Dedifferentiated amniotic fluid mesenchymal stem cell (primary cell): Measurements from ENCODE around the gene CD8A.
"Not testable (repeated sequence)": the region's sequence is repeated elsewhere in the genome, so short reads cannot be mapped to it uniquely, and the experiment has no call there.

Source experiments
- DNase-seq: peaks from one replicate; pipeline ENCODE4 v3.0.0-alpha.2; 2016; ENCODE audit errors: extremely low spot score

CD8A gene

GRCh38 chr2:86776532-86776931 is 14.2 kb downstream of the CD8A start:
- DNase-seq = no peak

GRCh38 chr2:86775338-86775737 is 15.4 kb downstream of the CD8A start:
- DNase-seq = no peak

- DNase-seq = no peak
These were observed 15.9 kb downstream of the CD8A start for GRCh38 chr2:86774862-86775261.

GRCh38 chr2:86772611-86773010 is 18.1 kb downstream of the CD8A start:
- no peak for DNase-seq

GRCh38 chr2:86770816-86771301 is 19.9 kb downstream of the CD8A start:
- no peak for DNase-seq

GRCh38 chr2:86769838-86770237 is 20.9 kb downstream of the CD8A start:
- DNase-seq = no peak

- DNase-seq = no peak
These were observed 22.3 kb downstream of the CD8A start for GRCh38 chr2:86768189-86768949.

- DNase-seq = no peak
These were observed 25.4 kb downstream of the CD8A start for GRCh38 chr2:86765310-86765695.

GRCh38 chr2:86764661-86765309 is 25.9 kb downstream of the CD8A start:
- peak; percentile 19 for DNase-seq

- no peak for DNase-seq
These were observed 30.3 kb downstream of the CD8A start for GRCh38 chr2:86760371-86760770.

GRCh38 chr2:86758405-86758804 is 32.3 kb downstream of the CD8A start:
- DNase-seq = no peak

GRCh38 chr2:86753606-86754005 is 37.1 kb downstream of the CD8A start:
- no peak for DNase-seq

- DNase-seq = no peak
These were observed 37.8 kb downstream of the CD8A start for GRCh38 chr2:86752934-86753333.

GRCh38 chr2:86751778-86752177 is 38.9 kb downstream of the CD8A start:
- no peak for DNase-seq

GRCh38 chr2:86750240-86750839 is 40.4 kb downstream of the CD8A start:
- no peak for DNase-seq

- peak; percentile 96 for DNase-seq
These were observed 42.7 kb downstream of the CD8A start for GRCh38 chr2:86747711-86748639.

- DNase-seq = no peak
These were observed 43.8 kb downstream of the CD8A start for GRCh38 chr2:86746939-86747338.

GRCh38 chr2:86744152-86744551 is 46.6 kb downstream of the CD8A start:
- no peak for DNase-seq

GRCh38 chr2:86741889-86742498 is 48.7 kb downstream of the CD8A start:
- DNase-seq = not testable (repeated sequence)

- DNase-seq = not testable (repeated sequence)
These were observed 50.8 kb downstream of the CD8A start for GRCh38 chr2:86739889-86740288.

GRCh38 chr2:86739485-86739884 is 51.2 kb downstream of the CD8A start:
- not testable (repeated sequence) for DNase-seq
